Amniotic stem cell (primary cell): ENCODE data around the gene ARFGEF3.

Experiments used
- DNase-seq: peaks from one replicate; lab custom pipeline; 2025; lab: John Stamatoyannopoulos, UW

The ARFGEF3 gene

DNA sequence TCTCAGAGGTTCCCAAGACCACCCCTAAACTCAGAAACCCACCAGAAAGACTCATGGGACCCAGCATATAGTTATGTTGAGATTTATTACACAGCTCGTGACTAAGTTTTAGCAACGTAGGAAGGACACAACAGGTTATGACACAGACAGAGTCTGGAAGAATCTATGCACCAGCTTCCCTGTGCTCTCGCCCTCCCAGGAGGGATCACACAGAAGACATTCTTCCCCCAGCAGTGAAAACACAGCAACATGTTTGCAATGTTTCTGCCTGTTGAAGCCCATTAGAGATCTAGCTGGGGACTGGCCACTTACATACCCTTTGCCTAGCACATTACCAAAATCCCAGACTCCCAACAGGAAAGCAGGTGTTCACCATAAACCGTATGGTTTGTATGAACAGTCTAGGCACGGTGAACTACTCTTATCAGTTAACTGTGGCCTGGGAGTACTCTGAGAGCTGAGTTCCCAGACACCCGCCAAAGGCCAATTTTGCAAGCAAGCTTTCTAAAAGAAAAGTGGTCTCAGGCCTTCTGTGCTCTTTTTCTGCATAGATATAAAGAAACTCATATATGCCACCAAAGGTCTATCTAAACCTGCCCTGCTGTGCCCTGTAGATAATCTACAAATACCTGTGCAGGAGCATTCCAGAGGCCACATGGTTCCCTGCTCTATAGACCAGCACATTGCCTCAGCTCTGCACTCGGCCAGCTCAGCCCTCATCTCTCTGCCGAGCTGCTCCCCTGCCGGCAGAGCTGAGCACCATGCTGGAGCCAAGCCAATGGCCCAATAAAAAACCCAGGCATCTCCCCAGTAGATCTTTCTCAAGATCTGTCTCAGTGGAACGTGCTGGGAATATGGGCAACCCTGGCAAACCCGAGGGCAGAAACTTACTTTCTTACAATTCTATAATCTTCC is 146.3 kb downstream of the ARFGEF3 start:
- no peak for DNase-seq

DNA sequence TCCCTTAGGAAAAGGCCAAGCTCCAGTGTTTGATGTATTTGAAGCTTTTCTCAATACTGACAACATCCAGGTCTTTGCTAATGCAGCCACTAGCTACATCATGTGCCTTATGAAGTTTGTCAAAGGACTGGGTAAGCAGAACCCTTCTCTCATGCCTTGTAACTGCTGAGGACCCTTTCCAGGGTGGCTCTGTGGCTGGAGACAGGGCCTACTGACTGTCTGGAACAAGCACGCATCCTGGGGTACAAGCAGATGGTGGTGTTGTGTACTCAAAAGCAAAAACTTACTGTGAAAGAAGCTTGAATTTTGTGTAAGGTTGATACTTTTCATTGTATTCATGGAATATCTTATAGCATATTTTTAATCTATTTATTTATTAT is 147.0 kb downstream of the ARFGEF3 start:
- no peak for DNase-seq

DNA sequence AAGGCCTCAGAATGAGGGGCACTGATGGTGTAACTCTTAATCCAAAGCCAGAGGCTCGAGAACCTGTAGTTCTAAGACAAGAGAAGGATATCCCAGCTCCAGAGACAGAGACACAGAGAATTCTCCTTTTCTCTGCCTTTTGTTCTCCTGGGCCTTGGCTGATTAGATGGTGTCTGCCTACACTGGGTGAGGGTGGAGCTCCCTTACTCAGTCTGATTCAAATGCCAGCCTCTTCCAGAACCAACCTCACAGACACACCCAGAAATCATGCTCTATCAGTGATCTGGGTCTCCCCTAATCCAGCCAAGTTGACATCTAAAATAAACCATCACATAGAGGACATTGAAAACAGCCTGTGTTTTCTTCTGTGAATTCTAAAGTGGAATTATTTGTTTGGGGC is 148.0 kb downstream of the ARFGEF3 start:
- no peak for DNase-seq

GRCh38 chr6:138310294-138310693 is 148.6 kb downstream of the ARFGEF3 start:
- DNase-seq = no peak

GRCh38 chr6:138310821-138311220 is 149.1 kb downstream of the ARFGEF3 start:
- no peak for DNase-seq

- DNase-seq = no peak
These were observed 149.5 kb downstream of the ARFGEF3 start for GRCh38 chr6:138311268-138311667.

- no peak for DNase-seq
These were observed 157.1 kb downstream of the ARFGEF3 start for GRCh38 chr6:138318741-138319375.

- no peak for DNase-seq
These were observed 160.2 kb downstream of the ARFGEF3 start for GRCh38 chr6:138321934-138322333.

- DNase-seq = no peak
These were observed 162.1 kb downstream of the ARFGEF3 start for GRCh38 chr6:138323821-138324220.

- no peak for DNase-seq
These were observed 166.5 kb downstream of the ARFGEF3 start for GRCh38 chr6:138328210-138328609.

DNA sequence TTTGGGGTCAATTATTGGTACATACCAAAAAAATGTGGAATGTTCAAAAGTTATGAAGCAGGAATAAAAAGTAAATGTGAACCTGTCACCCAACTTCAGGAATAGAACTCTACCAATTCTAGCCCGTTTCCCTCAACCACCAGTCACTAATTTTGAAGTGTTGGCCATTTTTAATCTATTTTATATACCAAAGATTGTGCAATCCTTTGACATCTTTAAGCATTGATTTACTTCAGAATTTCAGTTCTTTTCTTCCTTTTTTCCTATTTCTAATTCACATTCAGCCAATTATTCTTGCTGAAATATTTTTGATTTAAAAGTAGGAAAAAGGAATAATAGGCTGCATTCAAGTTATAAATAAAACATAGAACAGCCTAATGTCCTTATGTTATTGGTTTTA is 169.0 kb downstream of the ARFGEF3 start:
- DNase-seq = no peak

- no peak for DNase-seq
These were observed 169.7 kb downstream of the ARFGEF3 start for GRCh38 chr6:138331444-138331843.

- no peak for DNase-seq
These were observed 170.2 kb downstream of the ARFGEF3 start for GRCh38 chr6:138331984-138332383.

DNA sequence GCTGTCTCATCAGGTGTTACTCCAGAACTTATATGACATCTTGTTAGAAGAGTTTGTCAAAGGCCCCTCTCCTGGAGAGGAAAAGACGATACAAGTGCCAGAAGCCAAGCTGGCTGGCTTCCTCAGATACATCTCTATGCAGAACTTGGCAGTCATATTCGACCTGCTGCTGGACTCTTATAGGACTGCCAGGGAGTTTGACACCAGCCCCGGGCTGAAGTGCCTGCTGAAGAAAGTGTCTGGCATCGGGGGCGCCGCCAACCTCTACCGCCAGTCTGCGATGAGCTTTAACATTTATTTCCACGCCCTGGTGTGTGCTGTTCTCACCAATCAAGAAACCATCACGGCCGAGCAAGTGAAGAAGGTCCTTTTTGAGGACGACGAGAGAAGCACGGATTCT is 172.3 kb downstream of the ARFGEF3 start:
- no peak for DNase-seq

DNA sequence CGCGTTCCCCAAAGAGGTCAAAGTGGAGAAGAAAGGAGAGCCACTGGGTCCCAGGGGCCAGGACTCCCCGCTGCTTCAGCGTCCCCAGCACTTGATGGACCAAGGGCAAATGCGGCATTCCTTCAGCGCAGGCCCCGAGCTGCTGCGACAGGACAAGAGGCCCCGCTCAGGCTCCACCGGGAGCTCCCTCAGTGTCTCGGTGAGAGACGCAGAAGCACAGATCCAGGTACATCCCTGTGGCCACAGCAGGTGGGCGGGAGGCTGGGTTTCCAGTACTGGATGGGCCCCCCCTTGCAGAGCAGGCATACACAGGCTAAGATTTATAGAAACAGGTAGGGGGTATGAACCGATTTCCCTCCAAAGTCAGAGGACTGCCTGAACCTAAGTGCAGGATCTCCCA is 173.2 kb downstream of the ARFGEF3 start:
- no peak for DNase-seq

DNA sequence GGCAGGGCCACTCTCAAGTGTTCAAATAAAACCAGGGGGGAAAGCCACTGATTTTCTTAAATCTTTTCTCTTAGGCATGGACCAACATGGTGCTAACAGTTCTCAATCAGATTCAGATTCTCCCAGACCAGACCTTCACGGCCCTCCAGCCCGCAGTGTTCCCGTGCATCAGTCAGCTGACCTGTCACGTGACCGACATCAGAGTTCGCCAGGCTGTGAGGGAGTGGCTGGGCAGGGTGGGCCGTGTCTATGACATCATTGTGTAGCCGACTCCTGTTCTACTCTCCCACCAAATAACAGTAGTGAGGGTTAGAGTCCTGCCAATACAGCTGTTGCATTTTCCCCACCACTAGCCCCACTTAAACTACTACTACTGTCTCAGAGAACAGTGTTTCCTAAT is 174.5 kb downstream of the ARFGEF3 start:
- DNase-seq = no peak

DNA sequence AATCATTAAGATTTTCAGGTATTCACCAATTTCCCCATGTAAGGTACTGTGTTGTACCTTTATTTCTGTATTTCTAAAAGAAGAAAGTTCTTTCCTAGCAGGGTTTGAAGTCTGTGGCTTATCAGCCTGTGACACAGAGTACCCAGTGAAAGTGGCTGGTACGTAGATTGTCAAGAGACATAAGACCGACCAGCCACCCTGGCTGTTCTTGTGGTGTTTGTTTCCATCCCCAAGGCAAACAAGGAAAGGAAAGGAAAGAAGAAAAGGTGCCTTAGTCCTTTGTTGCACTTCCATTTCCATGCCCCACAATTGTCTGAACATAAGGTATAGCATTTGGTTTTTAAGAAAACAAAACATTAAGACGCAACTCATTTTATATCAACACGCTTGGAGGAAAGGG is 175.3 kb downstream of the ARFGEF3 start:
- DNase-seq = no peak

GRCh38 chr6:138339024-138339423 is 177.3 kb downstream of the ARFGEF3 start:
- no peak for DNase-seq

DNA sequence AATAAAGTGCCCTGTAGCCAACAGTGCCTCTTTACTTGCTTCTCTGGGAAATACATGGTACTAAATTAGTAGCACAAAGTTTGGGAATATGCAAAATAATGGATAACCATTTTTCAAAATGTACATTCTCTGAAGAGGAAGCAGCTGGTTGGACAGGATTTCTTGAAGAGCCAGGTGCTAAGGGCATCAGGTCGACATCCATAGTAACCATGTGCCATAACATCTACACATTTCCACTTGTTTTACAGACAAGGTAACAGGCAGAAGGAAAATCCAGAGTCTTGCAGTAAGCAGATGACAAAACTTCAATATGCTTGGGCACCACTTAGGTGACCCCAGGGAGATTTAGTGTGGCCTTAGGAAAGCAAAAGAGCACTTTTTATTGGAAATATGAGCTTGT is 179.4 kb downstream of the ARFGEF3 start:
- no peak for DNase-seq

DNA sequence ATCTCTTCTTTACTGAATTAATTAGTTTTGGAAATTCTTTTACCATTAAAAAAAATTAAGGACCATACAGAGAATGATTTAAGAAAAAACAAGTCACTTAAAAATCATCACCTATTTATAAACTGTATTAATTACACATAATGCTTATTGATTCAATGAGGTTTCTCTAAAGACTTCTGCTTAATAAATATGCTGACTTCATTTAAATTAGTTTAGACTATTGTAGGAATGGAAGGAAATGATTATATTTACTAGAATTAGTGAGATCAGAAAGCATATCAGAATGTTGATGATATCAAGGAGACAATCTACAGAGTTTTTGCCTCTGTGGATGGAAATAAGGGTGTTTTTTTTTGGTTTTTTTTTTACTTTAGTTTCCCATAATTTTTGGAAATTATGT is 181.4 kb downstream of the ARFGEF3 start:
- DNase-seq = no peak

GRCh38 chr6:138345565-138346285 is 184.0 kb downstream of the ARFGEF3 start:
- no peak for DNase-seq

GRCh38 chr6:138346302-138347195 is 184.8 kb downstream of the ARFGEF3 start:
- DNase-seq = no peak
